Neuron (in vitro differentiated cells): ENCODE data around the gene DNAJB8.

Source experiments
- H2AFZ ChIP-seq: one replicate; pipeline ENCODE4 v1.6.1; 2013; ENCODE audit warnings: low read depth, mild to moderate bottlenecking, inconsistent platforms, low read length, moderate library complexity
- H3K27me3 ChIP-seq: one replicate; pipeline ENCODE4 v1.6.1; 2013; ENCODE audit warnings: low read length; ENCODE audit not compliant: insufficient read depth
- H3K36me3 ChIP-seq: one replicate; pipeline ENCODE4 v1.6.1; 2013; ENCODE audit warnings: low read length; ENCODE audit not compliant: insufficient read depth
- H3K4me1 ChIP-seq: one replicate; pipeline ENCODE4 v1.6.1; 2013; ENCODE audit warnings: low read length; ENCODE audit not compliant: insufficient read depth
- H3K4me3 ChIP-seq: 2 replicates; pipeline ENCODE4 v1.5.1; 2013; ENCODE audit warnings: mild to moderate bottlenecking, low read length, moderate library complexity
- H3K9me3 ChIP-seq: one replicate; pipeline ENCODE4 v1.6.1; 2013; ENCODE audit warnings: low read length

The DNAJB8 gene

GRCh38 chr3:128491691-128491940, 24.9 kb upstream of the DNAJB8 start:
- Histone ChIP-seq H3K36me3 (no peaks in the 10 kb centered on the region), H3K4me1 (peaks cover 37% of the 10 kb centered on the region), H3K4me3 (no peak overlapping the region), H2AFZ (no peak overlapping the region), H3K27me3 (peaks cover 97% of the 10 kb centered on the region), H3K9me3 (no peaks in the 10 kb centered on the region)

- H3K9me3 ChIP-seq = no peaks in the 10 kb centered on the region
- no peak overlapping the region for H3K4me3 ChIP-seq
- H3K36me3 ChIP-seq = no peaks in the 10 kb centered on the region
- peaks cover 36% of the 10 kb centered on the region for H3K4me1 ChIP-seq
- H3K27me3 ChIP-seq = peaks cover 97% of the 10 kb centered on the region
- no peak overlapping the region for H2AFZ ChIP-seq
These were observed 24.4 kb upstream of the DNAJB8 start for GRCh38 chr3:128490915-128491690.

- no peak overlapping the region for H3K4me3 ChIP-seq
- peaks cover 36% of the 10 kb centered on the region for H3K4me1 ChIP-seq
- no peaks in the 10 kb centered on the region for H3K36me3 ChIP-seq
- H2AFZ ChIP-seq = no peak overlapping the region
- peaks cover 97% of the 10 kb centered on the region for H3K27me3 ChIP-seq
- no peaks in the 10 kb centered on the region for H3K9me3 ChIP-seq
These were observed 23.9 kb upstream of the DNAJB8 start for GRCh38 chr3:128490650-128490914.

- Histone ChIP-seq H3K4me1 (peaks cover 36% of the 10 kb centered on the region), H2AFZ (peak overlapping the region; percentile 32), H3K27me3 (peaks cover 97% of the 10 kb centered on the region), H3K9me3 (no peaks in the 10 kb centered on the region), H3K36me3 (no peaks in the 10 kb centered on the region), H3K4me3 (peak overlapping the region; percentile 33)
These were observed 23.4 kb upstream of the DNAJB8 start for GRCh38 chr3:128489927-128490649.

- Histone ChIP-seq H3K4me3 (peak overlapping the region; percentile 33), H3K36me3 (no peaks in the 10 kb centered on the region), H2AFZ (peak overlapping the region; percentile 32), H3K4me1 (peaks cover 36% of the 10 kb centered on the region), H3K27me3 (peaks cover 97% of the 10 kb centered on the region), H3K9me3 (no peaks in the 10 kb centered on the region)
These were observed 22.9 kb upstream of the DNAJB8 start for GRCh38 chr3:128489674-128489926.

- Histone ChIP-seq H3K4me1 (peaks cover 36% of the 10 kb centered on the region), H3K9me3 (no peaks in the 10 kb centered on the region)
These were observed 22.4 kb upstream of the DNAJB8 start for GRCh38 chr3:128488991-128489673.

GRCh38 chr3:128488636-128488990, 21.9 kb upstream of the DNAJB8 start:
- Histone ChIP-seq H3K36me3 (no peaks in the 10 kb centered on the region), H3K27me3 (peaks cover 97% of the 10 kb centered on the region), H3K4me1 (peaks cover 38% of the 10 kb centered on the region), H3K9me3 (no peaks in the 10 kb centered on the region), H2AFZ (no peak overlapping the region), H3K4me3 (no peak overlapping the region)

More at GRCh38 chr3:128488991-128489673, 22.4 kb upstream of the DNAJB8 start:
- H3K27me3 ChIP-seq = peaks cover 97% of the 10 kb centered on the region
- no peaks in the 10 kb centered on the region for H3K36me3 ChIP-seq
- H3K4me3 ChIP-seq = peak overlapping the region; percentile 33
- H2AFZ ChIP-seq = peak overlapping the region; percentile 32

- H3K9me3 ChIP-seq = no peaks in the 10 kb centered on the region
- H3K4me3 ChIP-seq = peak overlapping the region; percentile 10
- peaks cover 98% of the 10 kb centered on the region for H3K27me3 ChIP-seq
- peaks cover 41% of the 10 kb centered on the region for H3K4me1 ChIP-seq
- no peaks in the 10 kb centered on the region for H3K36me3 ChIP-seq
- no peak overlapping the region for H2AFZ ChIP-seq
These were observed 21.3 kb upstream of the DNAJB8 start for GRCh38 chr3:128487813-128488635.

GRCh38 chr3:128487538-128487812, 20.8 kb upstream of the DNAJB8 start:
- no peak overlapping the region for H2AFZ ChIP-seq
- H3K27me3 ChIP-seq = peaks cover 98% of the 10 kb centered on the region
- H3K4me1 ChIP-seq = peaks cover 46% of the 10 kb centered on the region
- H3K9me3 ChIP-seq = no peaks in the 10 kb centered on the region
- no peaks in the 10 kb centered on the region for H3K36me3 ChIP-seq
- H3K4me3 ChIP-seq = no peak overlapping the region

GRCh38 chr3:128486681-128487537, 20.2 kb upstream of the DNAJB8 start:
- Histone ChIP-seq H3K36me3 (no peaks in the 10 kb centered on the region), H3K27me3 (peaks cover 98% of the 10 kb centered on the region), H3K4me1 (peaks cover 46% of the 10 kb centered on the region), H2AFZ (no peak overlapping the region), H3K9me3 (no peaks in the 10 kb centered on the region), H3K4me3 (peak overlapping the region; percentile 3)

GRCh38 chr3:128486205-128486628, 19.5 kb upstream of the DNAJB8 start:
- peaks cover 46% of the 10 kb centered on the region for H3K4me1 ChIP-seq
- no peak overlapping the region for H3K4me3 ChIP-seq
- H3K27me3 ChIP-seq = peaks cover 98% of the 10 kb centered on the region
- H2AFZ ChIP-seq = no peak overlapping the region
- H3K9me3 ChIP-seq = no peaks in the 10 kb centered on the region
- no peaks in the 10 kb centered on the region for H3K36me3 ChIP-seq

GRCh38 chr3:128485282-128486204, 18.9 kb upstream of the DNAJB8 start:
- Histone ChIP-seq H3K9me3 (no peaks in the 10 kb centered on the region), H3K36me3 (no peaks in the 10 kb centered on the region), H3K27me3 (peaks cover 98% of the 10 kb centered on the region), H3K4me3 (no peak overlapping the region), H3K4me1 (peaks cover 43% of the 10 kb centered on the region), H2AFZ (no peak overlapping the region)
